Ascending aorta (tissue), 2 donors: ENCODE data around the gene SLC26A11. TPM values are rescaled to one million over a fixed set of nuclear protein-coding genes. Genes with fewer than 3 reads are reported as not detected.

Experiments
- DNase-seq, 2 donors: peaks; one replicate each; pipeline ENCODE4 v3.0.0-alpha.2; 2019; ENCODE audit warnings: low spot score in 2 of 2
- H3K27ac ChIP-seq, 2 donors: fragments of 200-600 bp; sonication (generic); one replicate each; pipeline ENCODE4 v1.5.1; 2016 to 2017; ENCODE audit warnings: mild to moderate bottlenecking in 1 of 2
- H3K27me3 ChIP-seq: fragments of 200-600 bp; sonication (generic); one replicate; pipeline ENCODE4 v1.5.1; 2017
- H3K36me3 ChIP-seq, 2 donors: fragments of 200-600 bp; sonication (generic); one replicate each; pipeline ENCODE4 v1.5.1; 2016
- H3K4me1 ChIP-seq, 2 donors: fragments of 200-600 bp; sonication (generic); one replicate each; pipeline ENCODE4 v1.5.1; 2016 to 2017; ENCODE audit warnings: mild to moderate bottlenecking in 1 of 2
- H3K4me3 ChIP-seq, 2 donors: fragments of 200-600 bp; sonication (generic); one replicate each; pipeline ENCODE4 v1.5.1; 2016 to 2017; ENCODE audit warnings: mild to moderate bottlenecking in 1 of 2
- H3K9me3 ChIP-seq, 2 donors: fragments of 200-600 bp; sonication (generic); one replicate each; pipeline ENCODE4 v1.5.1; 2016
- CTCF ChIP-seq, 3 experiments: fragments of 200-600 bp in 2 of 3; fragments of 450-650 bp in 1 of 3; sonication (generic) in 2 of 3; IDR thresholded peaks; one replicate each; pipeline ENCODE4 v1.5.1; 2016 to 2019; ENCODE audit warnings: antibody characterized with exemption in 3 of 3, mild to moderate bottlenecking in 1 of 3, moderate library complexity in 1 of 3
- intact Hi-C: fragments of 100-400 bp; cut with DNase I; formaldehyde crosslinking; loops from one replicate; pipeline ENCODE4 v1.15.1; 2023
- total RNA-seq: library from RNA; depleted of rRNA; stranded (reverse); fragments of >200 nt; gene quantifications from one replicate; pipeline ENCODE4 v1.1.0, GENCODE V29; 2016

Gene SLC26A11
- total RNA-seq, 1 donor from 2014 or later: 25.8 TPM

- Histone ChIP-seq H3K4me3 (no peak overlapping the region), H3K9me3 (no peaks in the 10 kb centered on the region), H3K4me1 (no peaks in the 10 kb centered on the region), H3K36me3 (no peaks in the 10 kb centered on the region), H3K27me3 (no peaks in the 10 kb centered on the region), H3K27ac (no peak overlapping the region)
- intact Hi-C loops: no loop called here
- no peak for TF ChIP-seq CTCF (IDR thresholded peaks at IDR 0.05)
- no peak for DNase-seq
These were observed 36.4 kb upstream of the SLC26A11 start for GRCh38 chr17:80183581-80184422.

DNA sequence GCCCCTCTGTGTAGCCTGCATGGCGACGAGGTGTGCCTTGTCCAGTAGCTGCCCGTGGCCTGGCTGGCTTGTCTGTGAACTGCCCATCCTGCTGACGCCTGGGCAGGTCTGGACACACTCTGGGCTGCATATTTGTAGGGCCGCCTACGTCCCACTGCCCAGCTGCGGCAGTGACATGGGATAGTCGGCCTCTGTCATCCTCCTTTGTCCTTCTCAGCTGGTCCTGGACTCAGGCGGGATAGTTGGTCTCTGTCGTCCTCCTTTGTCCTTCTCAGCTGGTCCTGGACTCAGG is 35.9 kb upstream of the SLC26A11 start:
- DNase-seq: no peak
- H3K4me3 ChIP-seq: no peak overlapping the region
- H3K27me3 ChIP-seq: no peaks in the 10 kb centered on the region
- intact Hi-C loops: no loop called here
- H3K4me1 ChIP-seq: no peaks in the 10 kb centered on the region
- no peak for TF ChIP-seq CTCF (IDR thresholded peaks at IDR 0.05)
- H3K36me3 ChIP-seq: no peaks in the 10 kb centered on the region
- H3K27ac ChIP-seq: no peak overlapping the region
- H3K9me3 ChIP-seq: no peaks in the 10 kb centered on the region

GRCh38 chr17:80185968-80186367 is 34.3 kb upstream of the SLC26A11 start:
- no peak for TF ChIP-seq CTCF (IDR thresholded peaks at IDR 0.05)
- no peaks in the 10 kb centered on the region for H3K4me1 ChIP-seq
- H3K27me3 ChIP-seq: no peaks in the 10 kb centered on the region
- H3K4me3 ChIP-seq: no peak overlapping the region
- H3K27ac ChIP-seq: no peak overlapping the region
- intact Hi-C loops: no loop called here
- no peak for DNase-seq
- H3K9me3 ChIP-seq: no peaks in the 10 kb centered on the region
- no peaks in the 10 kb centered on the region for H3K36me3 ChIP-seq

- Histone ChIP-seq H3K27me3 (no peaks in the 10 kb centered on the region), H3K27ac (no peak overlapping the region), H3K4me1 (no peaks in the 10 kb centered on the region), H3K36me3 (no peaks in the 10 kb centered on the region), H3K4me3 (no peak overlapping the region), H3K9me3 (no peaks in the 10 kb centered on the region)
- no peak for DNase-seq
- intact Hi-C loops: no loop called here
- TF ChIP-seq CTCF (IDR thresholded peaks at IDR 0.05): no peak
These were observed 33.1 kb upstream of the SLC26A11 start for GRCh38 chr17:80187090-80187489.

DNA sequence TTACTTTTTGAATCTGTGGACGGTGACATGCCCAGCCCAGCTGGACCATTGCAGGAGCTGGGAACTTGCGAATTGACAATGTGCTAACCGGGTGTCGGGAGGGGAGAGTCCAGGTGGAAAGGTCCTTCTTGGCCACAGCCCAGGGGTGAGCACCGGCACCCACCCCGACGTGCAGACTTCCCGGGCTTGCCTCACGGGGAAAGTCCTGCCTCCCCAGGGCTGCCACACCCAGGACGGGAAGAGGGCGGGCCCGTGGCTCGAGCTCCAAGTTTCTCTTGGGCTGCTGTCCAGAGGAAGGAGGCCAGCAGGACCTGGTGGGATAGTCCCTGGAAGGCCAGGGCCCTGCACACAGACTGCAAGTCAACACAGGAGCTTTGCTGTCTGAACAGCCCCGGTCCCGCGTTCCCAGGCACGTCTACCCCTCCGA is 32.7 kb upstream of the SLC26A11 start:
- TF ChIP-seq CTCF (IDR thresholded peaks at IDR 0.05): no peak
- H3K4me1 ChIP-seq: no peaks in the 10 kb centered on the region
- no peaks in the 10 kb centered on the region for H3K9me3 ChIP-seq
- intact Hi-C loops: no loop called here
- H3K27ac ChIP-seq: no peak overlapping the region
- DNase-seq: no peak
- no peak overlapping the region for H3K4me3 ChIP-seq
- H3K36me3 ChIP-seq: no peaks in the 10 kb centered on the region
- H3K27me3 ChIP-seq: no peaks in the 10 kb centered on the region
